HL-60 (cell line): Measurements from ENCODE around the gene GALNT1.

Source experiments
- DNase-seq, 2 experiments: peaks; one replicate each; pipeline ENCODE4 v3.0.0-alpha.2; 2010 to 2020; ENCODE audit warnings: low read depth in 1 of 2, low spot score in 1 of 2
- H3K27ac ChIP-seq: fragments of 250-450 bp; sonication (Bioruptor Pico); replicated peaks from 2 replicates; pipeline ENCODE4 v1.5.1; 2020; ENCODE audit warnings: mild to moderate bottlenecking, moderate library complexity
- H3K27me3 ChIP-seq: fragments of 250-450 bp; sonication (Bioruptor Pico); 2 replicates; pipeline ENCODE4 v1.5.1; 2021; ENCODE audit warnings: mild to moderate bottlenecking, moderate library complexity; ENCODE audit not compliant: insufficient read depth, poor library complexity, severe bottlenecking
- H3K4me3 ChIP-seq: replicated peaks from 2 replicates; pipeline ENCODE4 v1.5.1; 2011; ENCODE audit warnings: mild to moderate bottlenecking, control low read depth, low read length; ENCODE audit not compliant: insufficient read depth
- CTCF ChIP-seq: IDR thresholded peaks from one replicate; pipeline ENCODE4 v1.5.1; 2011; ENCODE audit warnings: low read length, control low read depth, inconsistent platforms; ENCODE audit not compliant: insufficient read depth
- GABPA ChIP-seq: IDR thresholded peaks from 2 replicates; pipeline ENCODE4 v1.6.1; 2012; ENCODE audit warnings: low read depth
- POLR2AphosphoS5 ChIP-seq: IDR thresholded peaks from 2 replicates; pipeline ENCODE4 v1.6.1; 2012; ENCODE audit warnings: low read depth
- REST ChIP-seq: IDR thresholded peaks from 2 replicates; pipeline ENCODE4 v1.6.1; 2012; ENCODE audit warnings: low read depth; ENCODE audit not compliant: insufficient replicate concordance
- SPI1 ChIP-seq: IDR thresholded peaks from 2 replicates; pipeline ENCODE4 v1.6.1; 2012; ENCODE audit warnings: low read depth, mild to moderate bottlenecking, borderline replicate concordance

Gene GALNT1

DNA sequence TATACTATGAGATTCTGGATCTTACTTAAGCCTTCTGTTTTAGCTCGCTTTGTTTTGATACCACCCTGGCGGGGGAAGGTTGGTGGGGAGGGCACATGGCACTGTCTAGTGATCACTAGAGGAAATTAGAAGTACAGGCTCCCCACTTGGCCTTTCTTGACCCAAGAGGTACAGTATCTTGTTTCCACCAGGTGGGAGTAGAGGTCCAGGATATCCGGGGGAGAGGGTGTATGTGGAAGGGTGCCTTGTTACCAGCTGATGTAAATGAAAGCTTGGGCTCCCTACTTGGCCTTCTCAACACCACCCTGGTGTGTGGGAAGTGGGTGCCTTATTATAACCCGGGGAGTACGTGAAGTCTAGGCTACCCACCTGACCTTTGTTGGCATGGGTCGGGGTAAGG, 7.5 kb downstream of the GALNT1 start:
- Histone ChIP-seq H3K27ac (no peak overlapping the region), H3K4me3 (no peak overlapping the region), H3K27me3 (no peaks in the 10 kb centered on the region)
- no peak for DNase-seq
- TF ChIP-seq SPI1 (no peak), GABPA (no peak), REST (no peak), CTCF (no peak), POLR2AphosphoS5 (no peak)

DNA sequence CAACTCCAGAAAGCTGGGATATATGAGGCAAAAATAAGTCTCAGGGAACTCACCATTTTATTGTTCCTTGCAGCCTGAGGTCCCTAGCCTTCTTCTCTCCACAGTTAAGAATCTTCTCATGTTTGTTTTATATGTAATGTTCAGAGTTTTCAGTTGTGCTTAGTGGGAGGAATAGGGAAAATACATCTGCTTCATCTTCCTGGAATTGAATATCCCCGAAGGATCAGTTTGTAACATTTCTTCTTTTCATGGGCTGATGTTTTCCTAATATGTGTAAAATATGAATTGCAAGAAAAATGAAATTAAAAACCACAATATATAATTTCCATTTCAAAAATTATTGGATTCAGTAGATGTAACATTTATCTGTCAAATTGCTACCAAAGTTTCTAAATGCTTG, 8.0 kb downstream of the GALNT1 start:
- no peak overlapping the region for H3K27ac ChIP-seq
- no peaks in the 10 kb centered on the region for H3K27me3 ChIP-seq
- no peak for TF ChIP-seq POLR2AphosphoS5
- no peak for TF ChIP-seq REST
- no peak for TF ChIP-seq CTCF
- no peak for TF ChIP-seq SPI1
- TF ChIP-seq GABPA = no peak
- no peak for DNase-seq
- H3K4me3 ChIP-seq = no peak overlapping the region

DNA sequence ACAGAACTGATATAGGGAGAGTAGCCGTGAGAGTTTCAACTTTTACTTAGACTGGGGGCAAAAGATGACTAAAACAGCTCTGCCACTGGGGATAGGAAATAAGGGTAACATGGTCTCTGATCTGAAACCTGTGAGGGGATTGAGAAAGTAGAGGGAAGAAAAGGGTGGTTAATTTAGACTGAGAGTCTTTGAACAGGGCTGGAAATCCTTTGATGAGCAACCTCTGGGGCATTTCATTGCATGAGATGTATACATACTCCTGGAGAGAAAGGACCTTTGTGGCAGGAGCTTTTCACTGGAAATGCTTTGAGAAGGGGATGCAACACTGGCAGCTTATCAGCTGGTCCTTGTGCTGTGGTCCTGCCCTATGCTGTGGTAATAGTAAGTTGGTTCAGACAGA, 9.4 kb downstream of the GALNT1 start:
- H3K4me3 ChIP-seq = no peak overlapping the region
- TF ChIP-seq GABPA (no peak), POLR2AphosphoS5 (no peak), REST (no peak), CTCF (no peak), SPI1 (no peak)
- no peak overlapping the region for H3K27ac ChIP-seq
- H3K27me3 ChIP-seq = no peaks in the 10 kb centered on the region
- no peak for DNase-seq
